ENCODE data around the gene ALDH8A1.

- TF ChIP-seq ZFP36 (IDR thresholded peaks at IDR 0.05; ENCODE audit: borderline replicate concordance, partially characterized antibody): no peak
- TF ChIP-seq, protein P1, sequence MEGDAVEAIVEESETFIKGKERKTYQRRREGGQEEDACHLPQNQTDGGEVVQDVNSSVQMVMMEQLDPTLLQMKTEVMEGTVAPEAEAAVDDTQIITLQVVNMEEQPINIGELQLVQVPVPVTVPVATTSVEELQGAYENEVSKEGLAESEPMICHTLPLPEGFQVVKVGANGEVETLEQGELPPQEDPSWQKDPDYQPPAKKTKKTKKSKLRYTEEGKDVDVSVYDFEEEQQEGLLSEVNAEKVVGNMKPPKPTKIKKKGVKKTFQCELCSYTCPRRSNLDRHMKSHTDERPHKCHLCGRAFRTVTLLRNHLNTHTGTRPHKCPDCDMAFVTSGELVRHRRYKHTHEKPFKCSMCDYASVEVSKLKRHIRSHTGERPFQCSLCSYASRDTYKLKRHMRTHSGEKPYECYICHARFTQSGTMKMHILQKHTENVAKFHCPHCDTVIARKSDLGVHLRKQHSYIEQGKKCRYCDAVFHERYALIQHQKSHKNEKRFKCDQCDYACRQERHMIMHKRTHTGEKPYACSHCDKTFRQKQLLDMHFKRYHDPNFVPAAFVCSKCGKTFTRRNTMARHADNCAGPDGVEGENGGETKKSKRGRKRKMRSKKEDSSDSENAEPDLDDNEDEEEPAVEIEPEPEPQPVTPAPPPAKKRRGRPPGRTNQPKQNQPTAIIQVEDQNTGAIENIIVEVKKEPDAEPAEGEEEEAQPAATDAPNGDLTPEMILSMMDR (IDR thresholded peaks at IDR 0.05): no peak
- no peak for TF ChIP-seq POLR2A (IDR thresholded peaks at IDR 0.05; ENCODE audit: low read length)
- no peak for TF ChIP-seq CHD2 (IDR thresholded peaks at IDR 0.05; ENCODE audit: low read length, partially characterized antibody)
- TF ChIP-seq JUN (IDR thresholded peaks at IDR 0.05): no peak
- TF ChIP-seq CEBPB (IDR thresholded peaks at IDR 0.05): no peak
- TF ChIP-seq NR3C1 (IDR thresholded peaks at IDR 0.05): no peak
Measured at GRCh38 chr6:134884752-134885151, 65.1 kb downstream of the ALDH8A1 start.

Measured in A549 (cell line).